K562 (cell line): ENCODE measurements around the gene MARS1. TPM values are rescaled to one million over a fixed set of nuclear protein-coding genes. Genes with fewer than 3 reads are reported as not detected.

Source experiments
- ATAC-seq: fragments of 200-7000 bp; cut with Tn5 transposase; 3 replicates; pipeline ENCODE4 v1.9.1; 2020; ENCODE audit warnings: moderate library complexity
- BruUV-seq: library from RNA; stranded (reverse); fragments of 400-500 nt; replicated peaks from 2 replicates; lab custom pipeline; 2021; lab: Mats Ljungman, UMichigan
- CTCF ChIA-PET: fragments of 300-600 bp; formaldehyde crosslinking; extraction: SDS; loops from one replicate; lab custom pipeline; 2021; ENCODE audit warnings: low intra/inter-chr PET ratio; lab: Yijun Ruan, JAX
- POLR2A ChIA-PET: fragments of 300-600, 350-650 bp; sonication (Branson Sonifier 250); formaldehyde crosslinking; extraction: SDS; loops from one replicate; lab custom pipeline; 2021; ENCODE audit warnings: antibody characterized with exemption, inconsistent platforms; lab: Yijun Ruan, JAX
- DNase-seq, 4 experiments: peaks; one replicate each; pipeline versions ENCODE4 v3.0.0 to v3.0.0-alpha.2; 2011 to 2018; ENCODE audit warnings: low spot score in 3 of 4, mixed read lengths in 3 of 4; ENCODE audit errors: extremely low read depth in 1 of 4
- FAIRE-seq: peaks from 2 replicates; lab custom pipeline; 2011; peaks lifted over from hg19 to GRCh38; lab: Jason Lieb, UNC
- H2AFZ ChIP-seq: 2 replicates; pipeline ENCODE4 v1.6.0; 2011; ENCODE audit warnings: low read depth, low read length, control low read depth, inconsistent platforms
- H3K27ac ChIP-seq: fragments of 200-600 bp; 3 replicates; pipeline ENCODE4 v1.8.0; 2011; ENCODE audit warnings: low read depth, mild to moderate bottlenecking, control low read depth, inconsistent platforms, low read length, moderate library complexity, mixed read lengths; ENCODE audit errors: extremely low read depth
- H3K27me3 ChIP-seq, 2 experiments: fragments of 300-600 bp in 1 of 2; 2 replicates in 1 of 2; 3 replicates in 1 of 2; pipeline versions ENCODE4 v1.6.0 to v1.8.0; 2011; ENCODE audit warnings: inconsistent platforms in 2 of 2, low read length in 2 of 2, mild to moderate bottlenecking in 1 of 2, mixed read lengths in 1 of 2, moderate library complexity in 1 of 2; ENCODE audit not compliant: control insufficient read depth in 2 of 2, insufficient read depth in 2 of 2
- H3K36me3 ChIP-seq: fragments of 300-600 bp; 3 replicates; pipeline ENCODE4 v1.8.0; 2011; ENCODE audit warnings: mild to moderate bottlenecking, low read length, inconsistent platforms; ENCODE audit not compliant: control insufficient read depth, insufficient read depth
- H3K4me1 ChIP-seq, 2 experiments: fragments of 200-600 bp in 1 of 2; replicated peaks in 1 of 2; 2 replicates in 1 of 2; 3 replicates in 1 of 2; pipeline versions ENCODE4 v1.5.1 to v1.8.0; 2011; ENCODE audit warnings: inconsistent platforms in 2 of 2, low read length in 2 of 2, mild to moderate bottlenecking in 1 of 2, mixed read lengths in 1 of 2, moderate library complexity in 1 of 2; ENCODE audit not compliant: control insufficient read depth in 2 of 2, insufficient read depth in 2 of 2
- H3K4me2 ChIP-seq: 2 replicates; pipeline ENCODE4 v1.6.1; 2011; ENCODE audit warnings: low read length, control low read depth, inconsistent platforms, mixed read lengths; ENCODE audit not compliant: insufficient read depth
- H3K4me3 ChIP-seq: fragments of 200-600 bp; sonication (generic), shearing (Covaris generic); 2 replicates; pipeline ENCODE4 v1.5.1; 2016; ENCODE audit warnings: control low read depth, inconsistent platforms
- H3K79me2 ChIP-seq: fragments of 200-600 bp; 3 replicates; pipeline ENCODE4 v1.8.0; 2011; ENCODE audit warnings: low read length, inconsistent platforms; ENCODE audit not compliant: control insufficient read depth, insufficient read depth
- H3K9ac ChIP-seq, 2 experiments: 2 replicates each; pipeline versions ENCODE4 v1.6.0 to v1.6.1; 2011; ENCODE audit warnings: low read depth in 2 of 2, low read length in 2 of 2, control low read depth in 1 of 2, inconsistent platforms in 1 of 2, mild to moderate bottlenecking in 1 of 2, mixed read lengths in 1 of 2; ENCODE audit not compliant: insufficient read depth in 1 of 2
- H3K9me1 ChIP-seq: one replicate; pipeline ENCODE4 v1.6.0; 2011; ENCODE audit warnings: inconsistent platforms, mild to moderate bottlenecking, low read length, moderate library complexity; ENCODE audit not compliant: control insufficient read depth, insufficient read depth
- H3K9me3 ChIP-seq: replicated peaks from 2 replicates; pipeline ENCODE4 v1.5.1; 2011; ENCODE audit warnings: low read depth, low read length, inconsistent platforms; ENCODE audit not compliant: control insufficient read depth, insufficient read depth
- H4K20me1 ChIP-seq: replicated peaks from 2 replicates; pipeline ENCODE4 v1.6.1; 2011; ENCODE audit warnings: low read length, inconsistent platforms, mixed read lengths; ENCODE audit not compliant: control insufficient read depth, insufficient read depth
- KLF16 ChIP-seq: IDR thresholded peaks from 2 replicates; pipeline ENCODE4 v1.6.1; 2016; ENCODE audit warnings: antibody characterized with exemption
- KLF6 ChIP-seq: fragments of 250-450 bp; sonication (Bioruptor Pico); IDR thresholded peaks from 2 replicates; pipeline ENCODE4 v1.4.0; 2020; ENCODE audit warnings: mild to moderate bottlenecking, moderate library complexity, borderline replicate concordance
- MEIS2 ChIP-seq: fragments of 450-650 bp; IDR thresholded peaks from 2 replicates; pipeline ENCODE4 v1.6.1; 2014; ENCODE audit warnings: mild to moderate bottlenecking; ENCODE audit not compliant: partially characterized antibody
- MNT ChIP-seq, 2 experiments: fragments of 450-650 bp; conservative IDR thresholded peaks; 2 replicates each; pipeline ENCODE4 v1.6.1; 2017; ENCODE audit warnings: mild to moderate bottlenecking in 2 of 2, moderate library complexity in 2 of 2
- NBN ChIP-seq: fragments of 450-650 bp; IDR thresholded peaks from 2 replicates; pipeline ENCODE4 v1.6.1; 2016; ENCODE audit warnings: low read depth, mild to moderate bottlenecking
- NR2C2 ChIP-seq, 2 experiments: fragments of 200-800 bp in 1 of 2; sonication (Bioruptor generic) in 1 of 2; sonication (generic) in 1 of 2; formaldehyde crosslinking in 1 of 2; IDR thresholded peaks; 2 replicates each; pipeline versions ENCODE4 v1.6.1 to v1.8.0; 2016 to 2022; ENCODE audit warnings: mild to moderate bottlenecking in 1 of 2, missing compliant biosample characterization in 1 of 2, missing genetic modification characterization in 1 of 2, missing genetic modification reagents in 1 of 2
- PBX2 ChIP-seq, 2 experiments: IDR thresholded peaks in 1 of 2; conservative IDR thresholded peaks in 1 of 2; 2 replicates each; pipeline ENCODE4 v1.6.1; 2016; ENCODE audit warnings: low read depth in 2 of 2, mild to moderate bottlenecking in 1 of 2, missing compliant biosample characterization in 1 of 2, missing genetic modification characterization in 1 of 2, moderate library complexity in 1 of 2
- RAD21 ChIP-seq, 2 experiments: fragments of 250-450 bp in 1 of 2; fragments of 450-650 bp in 1 of 2; sonication (Bioruptor Pico) in 1 of 2; formaldehyde crosslinking in 1 of 2; IDR thresholded peaks in 1 of 2; conservative IDR thresholded peaks in 1 of 2; 2 replicates each; pipeline versions ENCODE4 v1.4.0 to v1.8.0; 2020 to 2022; ENCODE audit warnings: mild to moderate bottlenecking in 2 of 2, moderate library complexity in 1 of 2
- RFX5 ChIP-seq: IDR thresholded peaks from 2 replicates; pipeline ENCODE4 v1.6.1; 2011; ENCODE audit warnings: low read depth, mild to moderate bottlenecking, improper control_type of control experiment, low read length
- SNAPC5 ChIP-seq: fragments of 250-450 bp; sonication (Bioruptor Pico); IDR thresholded peaks from 2 replicates; pipeline ENCODE4 v1.8.0; 2021; ENCODE audit warnings: moderate library complexity, mild to moderate bottlenecking, inconsistent platforms
- SUPT5H ChIP-seq: fragments of 450-650 bp; IDR thresholded peaks from 2 replicates; pipeline ENCODE4 v1.6.1; 2016
- TCFL5 ChIP-seq: fragments of 250-450 bp; sonication (Bioruptor Pico); conservative IDR thresholded peaks from 2 replicates; pipeline ENCODE4 v1.6.1; 2021; ENCODE audit warnings: mild to moderate bottlenecking, moderate library complexity, matching md5 sums
- YBX1 ChIP-seq: fragments of 450-650 bp; IDR thresholded peaks from 2 replicates; pipeline ENCODE4 v1.7.1; 2016; ENCODE audit warnings: mild to moderate bottlenecking
- WGBS: fragments of 100-300 bp; shearing (Covaris generic); methylation state at CpG from one replicate; pipeline ENCODE4 v1.1.6; 2016; ENCODE audit warnings: low coverage, mixed read lengths; ENCODE audit not compliant: insufficient coverage; ENCODE audit errors: missing lambda C conversion rate; 5-methylcytosine and 5-hydroxymethylcytosine counted together
- in situ Hi-C: fragments of 300-500 bp; cut with MboI; formaldehyde crosslinking; loops from 4 replicates; pipeline ENCODE4 v1.15.0; 2018; ENCODE audit warnings: inconsistent platforms, mixed read lengths
- intact Hi-C: fragments of 100-400 bp; cut with micrococcal nuclease; formaldehyde crosslinking; loops from 2 replicates; pipeline ENCODE4 v1.14.2; 2022
- polyA plus RNA-seq, 8 experiments: library from polyadenylated mRNA; depleted of rRNA in 4 of 8; stranded (reverse) in 5 of 8; unstranded in 3 of 8; fragments of >200 nt; fragmentation: Nextera tagmentation in 2 of 8; fragmentation: Illumina TruSeq in 1 of 8; extraction: Ambion mirVana in 2 of 8; extraction: Trizol in 1 of 8; gene quantifications; 2 replicates each; pipeline versions ENCODE4 v1.2.1 to v1.2.3, GENCODE V29; 2011 to 2014; ENCODE audit warnings: inconsistent platforms in 1 of 8, missing spikeins in 1 of 8
- total RNA-seq, 7 experiments: library from RNA; depleted of rRNA in 6 of 7; stranded (reverse); fragments of >200 nt in 6 of 7; fragmentation: Illumina TruSeq in 2 of 7; extraction: Trizol in 2 of 7; gene quantifications; 2 replicates each; pipeline versions ENCODE4 v1.2.1 to v1.2.3, GENCODE V29; 2011 to 2021; ENCODE audit warnings: low replicate concordance in 1 of 7
- TF ChIP-seq, protein P1 (sequence below): fragments of 450-650 bp; IDR thresholded peaks from 2 replicates; pipeline ENCODE4 v1.6.1; 2016
- TF ChIP-seq, protein P2 (sequence below): IDR thresholded peaks from 2 replicates; pipeline ENCODE4 v1.6.1; 2012; ENCODE audit warnings: low read depth, low read length, improper control_type of control experiment, borderline replicate concordance

The MARS1 gene
- total and polyA plus RNA-seq, 9 of the 15 experiments (the other 6 are each of a cell fraction or from before 2014, with no cell fraction given) = 117 to 382 (median 220) TPM

DNA sequence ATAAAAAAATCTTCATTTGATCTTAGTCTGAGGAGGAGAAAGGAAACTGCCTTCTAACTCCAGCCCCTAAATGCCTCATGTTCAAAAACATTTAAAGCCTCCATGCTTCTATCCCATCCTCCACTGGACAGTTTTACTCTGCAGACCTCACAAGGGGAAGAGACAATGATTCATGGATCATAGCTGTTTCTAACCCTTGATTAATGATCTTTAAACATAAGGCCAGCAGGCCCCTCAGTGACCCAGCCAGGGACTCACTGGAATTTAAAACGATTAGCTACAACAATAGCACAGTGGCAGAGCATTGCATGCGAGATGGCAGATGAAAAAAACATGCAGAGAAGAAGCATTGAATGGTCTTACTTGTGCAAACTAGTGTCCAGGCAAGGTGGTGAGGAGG lies 53.1 kb downstream of the MARS1 start:
- Histone ChIP-seq H3K4me3 (no peak overlapping the region), H3K4me2 (peak overlapping the region; percentile 50), H3K9ac (peak overlapping the region in 1 of 2 experiments; percentile 8; a peak in 1 of 4 replicates), H3K79me2 (peaks cover 59% of the 10 kb centered on the region), H3K36me3 (peaks cover 78% of the 10 kb centered on the region), H4K20me1 (no peaks in the 10 kb centered on the region), H3K9me3 (no peaks in the 10 kb centered on the region), H3K9me1 (no peaks in the 10 kb centered on the region), H3K27ac (peak overlapping the region; percentile 78), H2AFZ (no peak overlapping the region), H3K4me1 (peaks cover 23 to 63% of the 10 kb centered on the region in 2 experiments), H3K27me3 (no peaks in the 10 kb centered on the region)
- in situ Hi-C loops (no loop called here), intact Hi-C loops (no loop called here)
- DNase-seq = peak in 1 of 4 experiments; percentile 36
- no peak for ATAC-seq
- WGBS = 15% methylated on average over 2 of the region's 2 CpGs
- FAIRE-seq = no peak
- CTCF ChIA-PET = no interaction called here
- no TSS peak for BruUV-seq
- POLR2A ChIA-PET = interaction anchor here (0.6 to 12.7 kb wide), 6 partner anchors 10 to 273 kb away, joined by 3 to 225 read pairs (median 4); partner anchors contain the start of genes DDIT3 and MBD6
- TF ChIP-seq KLF16 (no peak), TCFL5 (CRISPR knock-in tag) (no peak), SUPT5H (no peak), RAD21 (CRISPR knock-in tag; conservative IDR thresholded peaks at IDR 0.05 in 1 of 2, IDR thresholded peaks at IDR 0.05 in 1 of 2) (no peak), RFX5 (no peak), SNAPC5 (no peak), MNT (conservative IDR thresholded peaks at IDR 0.05) (no peak), NR2C2 (CRISPR knock-in tag; IDR thresholded peaks at IDR 0.05) (no peak), NR2C2 (tag; IDR thresholded peaks at IDR 0.05) (no peak), PBX2 (CRISPR knock-in tag; IDR thresholded peaks at IDR 0.05; ENCODE audit: low read depth) (no peak), PBX2 (tag; conservative IDR thresholded peaks at IDR 0.05; ENCODE audit: low read depth) (peak; percentile 63; the same call in 1 of the 2 replicates), KLF6 (CRISPR knock-in tag) (no peak), MEIS2 (peak; percentile 74), NBN (no peak), YBX1 (no peak)
- TF ChIP-seq, protein P1, sequence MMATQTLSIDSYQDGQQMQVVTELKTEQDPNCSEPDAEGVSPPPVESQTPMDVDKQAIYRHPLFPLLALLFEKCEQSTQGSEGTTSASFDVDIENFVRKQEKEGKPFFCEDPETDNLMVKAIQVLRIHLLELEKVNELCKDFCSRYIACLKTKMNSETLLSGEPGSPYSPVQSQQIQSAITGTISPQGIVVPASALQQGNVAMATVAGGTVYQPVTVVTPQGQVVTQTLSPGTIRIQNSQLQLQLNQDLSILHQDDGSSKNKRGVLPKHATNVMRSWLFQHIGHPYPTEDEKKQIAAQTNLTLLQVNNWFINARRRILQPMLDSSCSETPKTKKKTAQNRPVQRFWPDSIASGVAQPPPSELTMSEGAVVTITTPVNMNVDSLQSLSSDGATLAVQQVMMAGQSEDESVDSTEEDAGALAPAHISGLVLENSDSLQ = peak; percentile 57
- TF ChIP-seq, protein P2, sequence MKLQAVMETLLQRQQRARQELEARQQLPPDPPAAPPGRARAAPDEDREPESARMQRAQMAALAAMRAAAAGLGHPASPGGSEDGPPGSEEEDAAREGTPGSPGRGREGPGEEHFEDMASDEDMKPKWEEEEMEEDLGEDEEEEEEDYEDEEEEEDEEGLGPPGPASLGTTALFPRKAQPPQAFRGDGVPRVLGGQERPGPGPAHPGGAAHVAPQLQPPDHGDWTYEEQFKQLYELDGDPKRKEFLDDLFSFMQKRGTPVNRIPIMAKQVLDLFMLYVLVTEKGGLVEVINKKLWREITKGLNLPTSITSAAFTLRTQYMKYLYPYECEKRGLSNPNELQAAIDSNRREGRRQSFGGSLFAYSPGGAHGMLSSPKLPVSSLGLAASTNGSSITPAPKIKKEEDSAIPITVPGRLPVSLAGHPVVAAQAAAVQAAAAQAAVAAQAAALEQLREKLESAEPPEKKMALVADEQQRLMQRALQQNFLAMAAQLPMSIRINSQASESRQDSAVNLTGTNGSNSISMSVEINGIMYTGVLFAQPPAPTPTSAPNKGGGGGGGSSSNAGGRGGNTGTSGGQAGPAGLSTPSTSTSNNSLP = no peak
